H1 (cell line): ENCODE measurements around the gene DISC1. TPM values are rescaled to one million over a fixed set of nuclear protein-coding genes. Genes with fewer than 3 reads are reported as not detected.

Source experiments
- CTCF ChIA-PET: fragments of 300-600 bp; sonication (Branson Sonifier 250); formaldehyde crosslinking; loops from one replicate; lab custom pipeline; 2021; ENCODE audit not compliant: partially characterized antibody; lab: Charles Lee
- POLR2A ChIA-PET: fragments of 300-600 bp; sonication (Branson Sonifier 250); formaldehyde crosslinking; loops from one replicate; lab custom pipeline; 2021; ENCODE audit warnings: inconsistent platforms; ENCODE audit not compliant: partially characterized antibody; lab: Charles Lee
- DNase-seq, 2 experiments: peaks; one replicate each; pipeline versions ENCODE4 v3.0.0 to v3.0.0-alpha.2; 2010 to 2022; ENCODE audit warnings: low spot score in 2 of 2, low read depth in 1 of 2, mixed read lengths in 1 of 2
- FAIRE-seq: peaks from 2 replicates; lab custom pipeline; 2011; peaks lifted over from hg19 to GRCh38; lab: Jason Lieb, UNC
- H2AFZ ChIP-seq: 2 replicates; pipeline ENCODE4 v1.8.1; 2012; ENCODE audit warnings: low read length, inconsistent platforms
- H2AK5ac ChIP-seq: 2 replicates; pipeline ENCODE4 v1.6.1; 2013; ENCODE audit warnings: low read depth, low read length
- H2BK120ac ChIP-seq: replicated peaks from 2 replicates; pipeline ENCODE3; 2013; ENCODE audit warnings: low read depth, low read length, inconsistent platforms
- H2BK12ac ChIP-seq: 2 replicates; pipeline ENCODE4 v1.6.1; 2013; ENCODE audit warnings: low read depth, low read length
- H2BK15ac ChIP-seq: 2 replicates; pipeline ENCODE4 v1.6.1; 2013; ENCODE audit warnings: low read length
- H2BK20ac ChIP-seq: 2 replicates; pipeline ENCODE4 v1.6.1; 2013; ENCODE audit warnings: low read length
- H2BK5ac ChIP-seq: 2 replicates; pipeline ENCODE4 v1.6.1; 2013; ENCODE audit warnings: low read depth, low read length
- H3K14ac ChIP-seq: 2 replicates; pipeline ENCODE4 v1.6.1; 2013; ENCODE audit warnings: inconsistent platforms; ENCODE audit not compliant: insufficient read length
- H3K18ac ChIP-seq: 2 replicates; pipeline ENCODE4 v1.6.1; 2013; ENCODE audit warnings: low read length; ENCODE audit errors: extremely low read depth
- H3K23ac ChIP-seq: 2 replicates; pipeline ENCODE4 v1.6.1; 2013; ENCODE audit warnings: inconsistent platforms; ENCODE audit not compliant: insufficient read length
- H3K23me2 ChIP-seq: 2 replicates; pipeline ENCODE4 v1.6.1; 2013; ENCODE audit warnings: low read depth, low read length
- H3K27ac ChIP-seq: 2 replicates; pipeline ENCODE4 v1.6.1; 2011; ENCODE audit warnings: low read depth, low read length, inconsistent platforms
- H3K27me3 ChIP-seq, 4 experiments: replicated peaks in 1 of 4; 1 replicate in 1 of 4; 2 replicates in 3 of 4; pipeline versions ENCODE4 v1.6.1 to v1.8.1; 2011 to 2013; ENCODE audit warnings: low read length in 3 of 4, mild to moderate bottlenecking in 3 of 4, inconsistent platforms in 2 of 4, mixed read lengths in 2 of 4, moderate library complexity in 1 of 4; ENCODE audit not compliant: control insufficient read depth in 3 of 4, insufficient read depth in 3 of 4; ENCODE audit errors: extremely low read depth in 1 of 4
- H3K36me3 ChIP-seq, 4 experiments: 2 replicates each; pipeline versions ENCODE4 v1.6.1 to v1.8.1; 2011 to 2013; ENCODE audit warnings: mild to moderate bottlenecking in 4 of 4, low read length in 3 of 4, moderate library complexity in 2 of 4, control low read depth in 1 of 4, inconsistent platforms in 1 of 4; ENCODE audit not compliant: insufficient read depth in 4 of 4, control insufficient read depth in 2 of 4
- H3K4ac ChIP-seq: replicated peaks from 2 replicates; pipeline ENCODE3; 2013; ENCODE audit warnings: low read length, low read depth, mixed read lengths, inconsistent platforms; ENCODE audit not compliant: insufficient read length
- H3K4me1 ChIP-seq, 4 experiments: replicated peaks in 1 of 4; 1 replicate in 1 of 4; 2 replicates in 3 of 4; pipeline versions ENCODE4 v1.6.1 to v1.8.1; 2011 to 2013; ENCODE audit warnings: low read length in 3 of 4, inconsistent platforms in 2 of 4, mixed read lengths in 1 of 4; ENCODE audit not compliant: insufficient read depth in 4 of 4, control insufficient read depth in 3 of 4
- H3K4me2 ChIP-seq, 2 experiments: 2 replicates each; pipeline versions ENCODE4 v1.6.1 to v1.8.1; 2011 to 2013; ENCODE audit warnings: low read depth in 2 of 2, low read length in 2 of 2, control low read depth in 1 of 2, inconsistent platforms in 1 of 2, mild to moderate bottlenecking in 1 of 2; ENCODE audit not compliant: insufficient read depth in 1 of 2
- H3K4me3 ChIP-seq, 4 experiments: fragments of 200-600, 300-600 bp in 1 of 4; sonication (generic), shearing (Covaris generic), sonication (Bioruptor Twin) in 1 of 4; 2 replicates each; pipeline versions ENCODE4 v1.5.1 to v1.8.1; 2011 to 2016; ENCODE audit warnings: low read length in 4 of 4, low read depth in 3 of 4, control low read depth in 2 of 4, inconsistent platforms in 2 of 4, mild to moderate bottlenecking in 2 of 4, mixed read lengths in 1 of 4, moderate library complexity in 1 of 4; ENCODE audit not compliant: insufficient read depth in 2 of 4; ENCODE audit errors: extremely low read depth in 1 of 4
- H3K56ac ChIP-seq: replicated peaks from 2 replicates; pipeline ENCODE3; 2013; ENCODE audit warnings: low read depth, mild to moderate bottlenecking, mixed read lengths, low read length, inconsistent platforms; ENCODE audit not compliant: insufficient read length
- H3K79me1 ChIP-seq: 2 replicates; pipeline ENCODE4 v1.6.1; 2013; ENCODE audit warnings: low read depth, low read length, control low read depth
- H3K79me2 ChIP-seq, 2 experiments: 2 replicates each; pipeline versions ENCODE4 v1.6.1 to v1.8.1; 2012 to 2013; ENCODE audit warnings: low read length in 2 of 2, mild to moderate bottlenecking in 2 of 2, inconsistent platforms in 1 of 2; ENCODE audit not compliant: insufficient read depth in 2 of 2, control insufficient read depth in 1 of 2
- H3K9ac ChIP-seq, 4 experiments: replicated peaks in 1 of 4; 1 replicate in 1 of 4; 2 replicates in 3 of 4; pipeline versions ENCODE4 v1.6.1 to v1.8.1; 2011 to 2013; ENCODE audit warnings: low read depth in 3 of 4, low read length in 3 of 4, control low read depth in 2 of 4, mild to moderate bottlenecking in 2 of 4, moderate library complexity in 2 of 4, inconsistent platforms in 1 of 4; ENCODE audit errors: extremely low read depth in 1 of 4
- H3K9me3 ChIP-seq, 2 experiments: 2 replicates each; pipeline versions ENCODE4 v1.6.1 to v1.8.1; 2012 to 2013; ENCODE audit warnings: mild to moderate bottlenecking in 2 of 2, moderate library complexity in 2 of 2, control low read depth in 1 of 2, inconsistent platforms in 1 of 2, low read depth in 1 of 2, low read length in 1 of 2, mixed read lengths in 1 of 2; ENCODE audit not compliant: insufficient read depth in 2 of 2
- H4K20me1 ChIP-seq, 2 experiments: replicated peaks in 1 of 2; 2 replicates each; pipeline versions ENCODE3 to v1.8.1; 2011 to 2013; ENCODE audit warnings: inconsistent platforms in 2 of 2, low read length in 2 of 2, mild to moderate bottlenecking in 1 of 2; ENCODE audit not compliant: insufficient read depth in 2 of 2, control insufficient read depth in 1 of 2
- H4K5ac ChIP-seq: 2 replicates; pipeline ENCODE4 v1.6.1; 2013; ENCODE audit warnings: low read length, low read depth, mixed read lengths, inconsistent platforms; ENCODE audit not compliant: insufficient read length
- H4K8ac ChIP-seq: 2 replicates; pipeline ENCODE4 v1.8.0; 2013; ENCODE audit warnings: mild to moderate bottlenecking, moderate library complexity, low read length, inconsistent platforms; ENCODE audit not compliant: insufficient read depth; ENCODE audit errors: extremely low read depth
- H4K91ac ChIP-seq: replicated peaks from 2 replicates; pipeline ENCODE3; 2013; ENCODE audit warnings: low read length, mixed read lengths, inconsistent platforms; ENCODE audit not compliant: insufficient read length
- SAP30 ChIP-seq: fragments of 300-600 bp; sonication (generic); IDR thresholded peaks from 2 replicates; pipeline ENCODE4 v1.7.1; 2012; ENCODE audit warnings: low read length, moderate library complexity, mild to moderate bottlenecking, inconsistent platforms; ENCODE audit not compliant: insufficient read depth, insufficient replicate concordance
- polyA plus RNA-seq, 7 experiments: library from polyadenylated mRNA; depleted of rRNA in 3 of 7; stranded (reverse) in 5 of 7; unstranded in 2 of 7; fragments of >200 nt in 5 of 7; fragments of 200-250 nt in 2 of 7; gene quantifications; 1 replicate in 5 of 7; 2 replicates in 1 of 7; 4 replicates in 1 of 7; pipeline versions ENCODE4 v1.2.1 to v1.2.3, GENCODE V29; 2011 to 2013; ENCODE audit warnings: missing spikeins in 2 of 7, mixed read lengths in 2 of 7
- total RNA-seq: library from RNA; stranded (reverse); fragmentation: NEBNext Ultra II Directional; extraction: Animal tissue kit (Norgen Biotek cat#: 25700); gene quantifications from 2 replicates; pipeline ENCODE4 v1.2.1, GENCODE V29; 2021

The DISC1 gene
- total and polyA plus RNA-seq, 2 of the 8 experiments (the other 6 are each of a cell fraction or from before 2014, with no cell fraction given) = 1.1 to 3.5 TPM

- Histone ChIP-seq H3K79me1 (no peaks in the 10 kb centered on the region), H2BK20ac (no peak overlapping the region), H3K79me2 (no peaks in the 10 kb centered on the region; a peak in 1 of 4 replicates), H2BK15ac (no peak overlapping the region), H4K20me1 (peaks cover 0 to 8% of the 10 kb centered on the region in 2 experiments), H2AK5ac (no peak overlapping the region), H3K4me3 (no peak overlapping the region), H2BK120ac (no peak overlapping the region), H3K4me1 (no peaks in the 10 kb centered on the region), H3K4ac (no peak overlapping the region), H3K4me2 (no peak overlapping the region), H3K14ac (no peak overlapping the region), H2BK12ac (no peak overlapping the region), H3K9me3 (no peaks in the 10 kb centered on the region), H4K8ac (no peak overlapping the region), H3K27me3 (no peaks in the 10 kb centered on the region), H3K9ac (no peak overlapping the region), H3K18ac (no peak overlapping the region), H3K23ac (no peak overlapping the region), H2BK5ac (no peak overlapping the region), H4K91ac (no peak overlapping the region), H3K23me2 (peaks cover 14% of the 10 kb centered on the region; the same call in 1 of the 2 replicates), H3K56ac (no peak overlapping the region), H2AFZ (no peak overlapping the region), H3K36me3 (no peaks in the 10 kb centered on the region), H4K5ac (no peak overlapping the region), H3K27ac (no peak overlapping the region)
- DNase-seq (no peak), FAIRE-seq (no peak)
- POLR2A ChIA-PET = no interaction called here
- CTCF ChIA-PET = interaction anchor here (1.1 to 3.5 kb wide), 3 partner anchors 10 to 20 kb away, joined by 3 to 16 read pairs (median 6); no protein-coding TSS in a partner anchor
- no peak for TF ChIP-seq SAP30
These were observed 109.9 kb downstream of the DISC1 start for GRCh38 chr1:231736464-231736863.
